GM11168 (cell line): ENCODE measurements around the gene GLP2R.

Experiments used
- in situ Hi-C: fragments of 300-500 bp; cut with MboI; formaldehyde crosslinking; loops from one replicate; pipeline ENCODE4 v1.12.0; 2022; ENCODE audit warnings: low sequenced_read_pairs; ENCODE audit not compliant: unreplicated experiment

Gene GLP2R

GRCh38 chr17:9916108-9916507, 90.4 kb downstream of the GLP2R start:
- in situ Hi-C loops = loop anchor here (25.0 kb wide), 1 partner anchor 696 kb away; no protein-coding TSS in a partner anchor

GRCh38 chr17:9917131-9917530, 91.4 kb downstream of the GLP2R start:
- in situ Hi-C loops = loop anchor here (25.0 kb wide), 1 partner anchor 695 kb away; no protein-coding TSS in a partner anchor

- in situ Hi-C loops = loop anchor here (25.0 kb wide), 1 partner anchor 694 kb away; no protein-coding TSS in a partner anchor
Observed at GRCh38 chr17:9917801-9918200, 92.1 kb downstream of the GLP2R start.

GRCh38 chr17:9918352-9918751, 92.6 kb downstream of the GLP2R start:
- in situ Hi-C loops = loop anchor here (25.0 kb wide), 1 partner anchor 694 kb away; no protein-coding TSS in a partner anchor

- in situ Hi-C loops = loop anchor here (25.0 kb wide), 1 partner anchor 693 kb away; no protein-coding TSS in a partner anchor
Observed at GRCh38 chr17:9918804-9919352, 93.2 kb downstream of the GLP2R start.

- in situ Hi-C loops = loop anchor here (25.0 kb wide), 1 partner anchor 691 kb away; no protein-coding TSS in a partner anchor
Observed at GRCh38 chr17:9921216-9921615, 95.5 kb downstream of the GLP2R start.

- in situ Hi-C loops = loop anchor here (25.0 kb wide), 1 partner anchor 690 kb away; no protein-coding TSS in a partner anchor
Observed at GRCh38 chr17:9922012-9922848, 96.5 kb downstream of the GLP2R start.

- in situ Hi-C loops = loop anchor here (25.0 kb wide), 1 partner anchor 688 kb away; no protein-coding TSS in a partner anchor
Observed at GRCh38 chr17:9924735-9925191, 99.0 kb downstream of the GLP2R start.

- in situ Hi-C loops = no loop called here
Observed at GRCh38 chr17:9925457-9925856, 99.7 kb downstream of the GLP2R start.

- in situ Hi-C loops = no loop called here
Observed at GRCh38 chr17:9926150-9926804, 100.6 kb downstream of the GLP2R start.

GRCh38 chr17:9928601-9929333, 103.0 kb downstream of the GLP2R start:
- in situ Hi-C loops = no loop called here

- in situ Hi-C loops = no loop called here
Observed at GRCh38 chr17:9929871-9930270, 104.1 kb downstream of the GLP2R start.

GRCh38 chr17:9931144-9931741, 105.5 kb downstream of the GLP2R start:
- in situ Hi-C loops = no loop called here

GRCh38 chr17:9932491-9932890, 106.8 kb downstream of the GLP2R start:
- in situ Hi-C loops = no loop called here

- in situ Hi-C loops = no loop called here
Observed at GRCh38 chr17:9934331-9934730, 108.6 kb downstream of the GLP2R start.

GRCh38 chr17:9935408-9935807, 109.7 kb downstream of the GLP2R start:
- in situ Hi-C loops = no loop called here

GRCh38 chr17:9936095-9936494, 110.4 kb downstream of the GLP2R start:
- in situ Hi-C loops = no loop called here

- in situ Hi-C loops = no loop called here
Observed at GRCh38 chr17:9937241-9937761, 111.6 kb downstream of the GLP2R start.

GRCh38 chr17:9937901-9938300, 112.2 kb downstream of the GLP2R start:
- in situ Hi-C loops = no loop called here
